ENCODE data around the gene BARX1. TPM values are rescaled to one million over a fixed set of nuclear protein-coding genes. Genes with fewer than 3 reads are reported as not detected.

The BARX1 gene
- total and polyA plus RNA-seq, 9 of the 15 experiments (the other 6 are each of a cell fraction or from before 2014, with no cell fraction given), result 0.11 to 0.14 TPM; not detected in 7

DNA sequence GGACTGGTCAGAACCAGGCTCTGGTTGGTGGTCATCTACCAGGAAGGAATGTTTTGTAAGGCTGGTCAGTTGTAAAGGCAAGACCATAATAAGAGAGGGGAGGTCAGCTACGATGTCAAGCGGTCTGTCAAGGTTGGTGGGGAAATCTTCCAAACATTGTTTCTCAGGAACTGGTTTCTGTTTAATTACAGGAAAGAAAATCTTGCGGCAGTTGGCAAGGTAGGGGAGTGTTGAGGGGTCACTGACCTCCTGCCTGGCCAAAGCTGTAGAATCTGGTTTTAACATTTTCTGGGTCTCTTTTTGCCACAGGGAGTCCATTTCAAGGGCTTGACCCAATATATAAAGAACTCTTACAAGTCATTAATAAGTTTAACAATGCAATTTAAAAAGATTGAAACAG is 39.0 kb upstream of the BARX1 start:
- intact Hi-C loops (cut with micrococcal nuclease) (no loop called here), in situ Hi-C loops (cut with MboI) (no loop called here)
- FAIRE-seq (no peak), DNase-seq (ENCODE audit: extremely low read depth in 1 of 4, low spot score in 3 of 4) (no peak), ATAC-seq (no peak)
- no peak overlapping the region for H3K9ac ChIP-seq (ENCODE audit: insufficient read depth in 1 of 2, low read depth in 2 of 2, low read length in 2 of 2)
- no peak overlapping the region for H3K4me2 ChIP-seq (ENCODE audit: insufficient read depth, low read length)
- H3K4me3 ChIP-seq, result no peak overlapping the region
- POLR2A ChIA-PET, result no interaction called here
- H3K79me2 ChIP-seq (ENCODE audit: control insufficient read depth, insufficient read depth, low read length), result no peaks in the 10 kb centered on the region
- H3K36me3 ChIP-seq (ENCODE audit: control insufficient read depth, insufficient read depth, low read length), result no peaks in the 10 kb centered on the region
- H3K9me3 ChIP-seq (replicated peaks; ENCODE audit: control insufficient read depth, insufficient read depth, low read depth, low read length), result no peaks in the 10 kb centered on the region
- no peaks in the 10 kb centered on the region for H3K27me3 ChIP-seq (ENCODE audit: control insufficient read depth in 2 of 2, insufficient read depth in 2 of 2, low read length in 2 of 2)
- H3K9me1 ChIP-seq (ENCODE audit: control insufficient read depth, insufficient read depth, low read length), result no peaks in the 10 kb centered on the region
- no peak for TF ChIP-seq CHCHD3 (CRISPR knock-in tag; IDR thresholded peaks at IDR 0.05)
- no peak overlapping the region for H3K27ac ChIP-seq (ENCODE audit: extremely low read depth, low read depth, low read length)
- CTCF ChIA-PET (ENCODE audit: low intra/inter-chr PET ratio), result no interaction called here
- H3K4me1 ChIP-seq (replicated peaks in 1 of 2; ENCODE audit: control insufficient read depth in 2 of 2, insufficient read depth in 2 of 2, low read length in 2 of 2), result no peaks in the 10 kb centered on the region
- no peak overlapping the region for H2AFZ ChIP-seq (ENCODE audit: low read depth, low read length)
- no TSS peak for BruUV-seq (replicated peaks)
- 9% methylated on average over 3 of the region's 3 CpGs for WGBS (ENCODE audit: insufficient coverage, low coverage, missing lambda C conversion rate)
- no peaks in the 10 kb centered on the region for H4K20me1 ChIP-seq (replicated peaks; ENCODE audit: control insufficient read depth, insufficient read depth, low read length)

DNA sequence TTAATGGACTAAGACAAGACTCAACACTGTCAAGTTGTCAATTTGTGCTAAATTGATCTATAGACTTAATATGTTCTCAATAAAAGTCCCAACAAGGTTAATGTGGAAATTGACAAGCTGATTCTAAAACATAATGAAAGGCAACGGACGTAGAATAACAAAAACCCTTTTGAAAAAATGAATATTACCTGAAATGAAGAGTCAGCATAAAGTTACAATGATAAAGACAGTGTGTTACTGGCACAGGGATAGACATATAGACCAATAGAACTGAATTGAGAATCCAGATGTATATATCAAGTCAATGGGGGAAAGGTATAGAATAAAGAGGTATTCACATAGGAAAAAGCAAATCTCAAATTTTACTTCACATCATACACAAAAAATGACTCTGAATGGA is 37.7 kb upstream of the BARX1 start:
- Histone ChIP-seq H3K27me3 (ENCODE audit: control insufficient read depth in 2 of 2, insufficient read depth in 2 of 2, low read length in 2 of 2) (no peaks in the 10 kb centered on the region), H3K36me3 (ENCODE audit: control insufficient read depth, insufficient read depth, low read length) (no peaks in the 10 kb centered on the region), H3K9me1 (ENCODE audit: control insufficient read depth, insufficient read depth, low read length) (no peaks in the 10 kb centered on the region), H3K79me2 (ENCODE audit: control insufficient read depth, insufficient read depth, low read length) (no peaks in the 10 kb centered on the region), H3K27ac (ENCODE audit: extremely low read depth, low read depth, low read length) (no peak overlapping the region), H2AFZ (ENCODE audit: low read depth, low read length) (no peak overlapping the region), H3K4me2 (ENCODE audit: insufficient read depth, low read length) (no peak overlapping the region), H3K4me3 (no peak overlapping the region), H3K4me1 (replicated peaks in 1 of 2; ENCODE audit: control insufficient read depth in 2 of 2, insufficient read depth in 2 of 2, low read length in 2 of 2) (no peaks in the 10 kb centered on the region), H4K20me1 (replicated peaks; ENCODE audit: control insufficient read depth, insufficient read depth, low read length) (no peaks in the 10 kb centered on the region), H3K9me3 (replicated peaks; ENCODE audit: control insufficient read depth, insufficient read depth, low read depth, low read length) (no peaks in the 10 kb centered on the region), H3K9ac (ENCODE audit: insufficient read depth in 1 of 2, low read depth in 2 of 2, low read length in 2 of 2) (no peak overlapping the region)
- in situ Hi-C loops (cut with MboI), result no loop called here
- intact Hi-C loops (cut with micrococcal nuclease), result no loop called here
- 4% methylated on average over 2 of the region's 2 CpGs for WGBS (ENCODE audit: insufficient coverage, low coverage, missing lambda C conversion rate)
- ChIA-PET POLR2A (no interaction called here), CTCF (ENCODE audit: low intra/inter-chr PET ratio) (no interaction called here)
- ATAC-seq (no peak), FAIRE-seq (no peak), DNase-seq (ENCODE audit: extremely low read depth in 1 of 4, low spot score in 3 of 4) (no peak)
- no TSS peak for BruUV-seq (replicated peaks)
- TF ChIP-seq GATAD2A (IDR thresholded peaks at IDR 0.05) (no peak), MAFG (tag; conservative IDR thresholded peaks at IDR 0.05) (peak; percentile 61), ZNF316 (IDR thresholded peaks at IDR 0.05) (peak; percentile 87), ZBTB17 (CRISPR knock-in tag; IDR thresholded peaks at IDR 0.05) (no peak), RAD21 (CRISPR knock-in tag; conservative IDR thresholded peaks at IDR 0.05 in 1 of 2, IDR thresholded peaks at IDR 0.05 in 1 of 2) (no peak), C11orf30 (IDR thresholded peaks at IDR 0.05; ENCODE audit: low read depth) (peak; percentile 72), ZNF184 (CRISPR knock-in tag; IDR thresholded peaks at IDR 0.05) (no peak), SMARCC2 (IDR thresholded peaks at IDR 0.05; ENCODE audit: low read depth) (no peak), MAFK (IDR thresholded peaks at IDR 0.05; ENCODE audit: low read length) (peak; percentile 54), BACH1 (tag; IDR thresholded peaks at IDR 0.05) (no peak), MAFF (IDR thresholded peaks at IDR 0.05; ENCODE audit: low read length) (peak; percentile 60), HDAC2 (IDR thresholded peaks at IDR 0.05) (no peak)
- TF ChIP-seq, protein P1, sequence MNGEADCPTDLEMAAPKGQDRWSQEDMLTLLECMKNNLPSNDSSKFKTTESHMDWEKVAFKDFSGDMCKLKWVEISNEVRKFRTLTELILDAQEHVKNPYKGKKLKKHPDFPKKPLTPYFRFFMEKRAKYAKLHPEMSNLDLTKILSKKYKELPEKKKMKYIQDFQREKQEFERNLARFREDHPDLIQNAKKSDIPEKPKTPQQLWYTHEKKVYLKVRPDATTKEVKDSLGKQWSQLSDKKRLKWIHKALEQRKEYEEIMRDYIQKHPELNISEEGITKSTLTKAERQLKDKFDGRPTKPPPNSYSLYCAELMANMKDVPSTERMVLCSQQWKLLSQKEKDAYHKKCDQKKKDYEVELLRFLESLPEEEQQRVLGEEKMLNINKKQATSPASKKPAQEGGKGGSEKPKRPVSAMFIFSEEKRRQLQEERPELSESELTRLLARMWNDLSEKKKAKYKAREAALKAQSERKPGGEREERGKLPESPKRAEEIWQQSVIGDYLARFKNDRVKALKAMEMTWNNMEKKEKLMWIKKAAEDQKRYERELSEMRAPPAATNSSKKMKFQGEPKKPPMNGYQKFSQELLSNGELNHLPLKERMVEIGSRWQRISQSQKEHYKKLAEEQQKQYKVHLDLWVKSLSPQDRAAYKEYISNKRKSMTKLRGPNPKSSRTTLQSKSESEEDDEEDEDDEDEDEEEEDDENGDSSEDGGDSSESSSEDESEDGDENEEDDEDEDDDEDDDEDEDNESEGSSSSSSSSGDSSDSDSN (IDR thresholded peaks at IDR 0.05; ENCODE audit: borderline replicate concordance in 1 of 2, low read depth in 2 of 2, low read length in 2 of 2), result no peak
- TF ChIP-seq, protein P2, sequence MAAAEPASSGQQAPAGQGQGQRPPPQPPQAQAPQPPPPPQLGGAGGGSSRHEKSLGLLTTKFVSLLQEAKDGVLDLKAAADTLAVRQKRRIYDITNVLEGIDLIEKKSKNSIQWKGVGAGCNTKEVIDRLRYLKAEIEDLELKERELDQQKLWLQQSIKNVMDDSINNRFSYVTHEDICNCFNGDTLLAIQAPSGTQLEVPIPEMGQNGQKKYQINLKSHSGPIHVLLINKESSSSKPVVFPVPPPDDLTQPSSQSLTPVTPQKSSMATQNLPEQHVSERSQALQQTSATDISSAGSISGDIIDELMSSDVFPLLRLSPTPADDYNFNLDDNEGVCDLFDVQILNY (CRISPR knock-in tag; IDR thresholded peaks at IDR 0.05), result no peak
